Thoracic aorta (tissue), 2 donors: ENCODE results near the gene DYNC1I1. TPM values are rescaled to one million over a fixed set of nuclear protein-coding genes. Genes with fewer than 3 reads are reported as not detected.
A peak's percentile ranks its signal among the peaks of the same experiment; 100 is the strongest.

Source experiments
- ATAC-seq: fragments of 150-250 bp; one replicate; pipeline ENCODE4 v1.8.0; 2017; ENCODE audit warnings: low read depth; ENCODE audit not compliant: insufficient number of reproducible peaks, low FRiP score
- DNase-seq: peaks from one replicate; pipeline ENCODE4 v3.0.0-alpha.2; 2020; ENCODE audit warnings: low spot score
- H3K27ac ChIP-seq, 2 donors: fragments of 200-600 bp; sonication (generic); 1 replicate in 1 of 2; 2 replicates in 1 of 2; pipeline ENCODE4 v1.5.1; 2016; ENCODE audit warnings: mild to moderate bottlenecking in 2 of 2, moderate library complexity in 2 of 2
- H3K27me3 ChIP-seq: fragments of 200-600 bp; sonication (generic); replicated peaks from 2 replicates; pipeline ENCODE4 v1.6.0; 2016; ENCODE audit warnings: mild to moderate bottlenecking; ENCODE audit not compliant: insufficient read depth
- H3K36me3 ChIP-seq: fragments of 200-600 bp; sonication (generic); one replicate; pipeline ENCODE4 v1.5.1; 2016
- H3K4me1 ChIP-seq, 2 donors: fragments of 200-600 bp; sonication (generic); 1 replicate in 1 of 2; 2 replicates in 1 of 2; pipeline versions ENCODE4 v1.5.1 to v1.6.0; 2016; ENCODE audit warnings: low read depth in 2 of 2, mild to moderate bottlenecking in 1 of 2; ENCODE audit not compliant: control insufficient read depth in 1 of 2
- H3K4me3 ChIP-seq: fragments of 200-600 bp; sonication (generic); 2 replicates; pipeline ENCODE4 v1.5.1; 2016; ENCODE audit warnings: mild to moderate bottlenecking
- H3K9me3 ChIP-seq: fragments of 200-600 bp; sonication (generic); 2 replicates; pipeline ENCODE4 v1.5.1; 2016
- CTCF ChIP-seq: fragments of 200-600 bp; sonication (generic); IDR thresholded peaks from one replicate; pipeline ENCODE4 v1.5.1; 2019; ENCODE audit warnings: antibody characterized with exemption
- total RNA-seq, 2 donors: library from RNA; depleted of rRNA; stranded (reverse); fragments of >200 nt; gene quantifications; one replicate each; pipeline versions ENCODE4 v1.1.0 to v1.2.3, GENCODE V29; 2016

The DYNC1I1 gene
- total RNA-seq, 2 donors from 2014 or later, result 24.6 to 69.1 TPM

- Histone ChIP-seq H3K27ac (no peak overlapping the region), H3K36me3 (no peaks in the 10 kb centered on the region), H3K4me3 (no peak overlapping the region), H3K9me3 (no peaks in the 10 kb centered on the region), H3K27me3 (no peaks in the 10 kb centered on the region), H3K4me1 (no peaks in the 10 kb centered on the region)
- no peak for TF ChIP-seq CTCF
- ATAC-seq, result no peak
- DNase-seq, result no peak
Observed at GRCh38 chr7:95963446-95963990, 191.2 kb downstream of the DYNC1I1 start.

DNA sequence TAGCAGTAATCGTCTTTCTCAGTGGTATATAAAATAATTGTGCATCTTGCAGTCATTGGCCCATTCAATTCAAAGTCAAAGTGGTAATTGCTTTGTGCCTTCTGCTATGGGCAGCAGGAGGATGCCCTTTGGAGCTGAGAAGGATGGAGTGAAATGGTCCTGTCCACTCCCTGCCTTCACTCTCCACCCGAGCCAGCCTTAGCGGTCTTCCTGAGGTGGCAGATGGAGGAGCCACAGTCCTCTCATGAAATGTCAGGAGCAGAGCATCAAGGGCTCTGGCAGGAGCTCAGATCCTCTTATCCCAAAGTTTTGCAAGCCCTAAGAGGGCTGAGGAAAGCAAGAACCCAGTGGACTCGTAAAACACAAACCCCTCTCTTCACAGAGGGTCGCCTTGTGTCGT, 199.4 kb downstream of the DYNC1I1 start:
- Histone ChIP-seq H3K27ac (peak overlapping the region; percentile 1 to 60), H3K4me3 (no peak overlapping the region), H3K36me3 (no peaks in the 10 kb centered on the region), H3K27me3 (no peaks in the 10 kb centered on the region), H3K9me3 (no peaks in the 10 kb centered on the region), H3K4me1 (peaks cover 13 to 66% of the 10 kb centered on the region in 2 donors)
- DNase-seq (no peak), ATAC-seq (no peak)
- no peak for TF ChIP-seq CTCF

DNA sequence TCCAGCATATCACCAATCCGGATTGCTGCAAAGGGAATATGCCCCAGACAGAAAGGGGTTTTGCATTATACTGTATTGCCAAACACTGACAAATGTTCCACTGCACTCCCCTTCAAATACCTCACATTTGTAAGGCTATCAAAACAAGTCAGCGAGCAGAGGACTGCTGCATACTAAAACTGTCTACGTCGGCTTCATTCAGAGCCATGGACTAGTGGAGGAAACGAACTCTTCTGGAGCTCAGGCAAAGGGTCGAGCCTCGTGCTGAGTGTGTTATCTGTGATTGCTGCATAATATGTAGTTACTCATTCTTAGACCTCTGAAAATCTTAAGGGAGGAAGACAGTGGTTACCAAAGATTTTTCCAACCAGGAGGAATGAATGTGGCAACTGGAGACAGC, 200.2 kb downstream of the DYNC1I1 start:
- peaks cover 13 to 73% of the 10 kb centered on the region in 2 donors for H3K4me1 ChIP-seq
- peak overlapping the region; percentile 1 to 60 for H3K27ac ChIP-seq
- ATAC-seq (no peak), DNase-seq (no peak)
- no peaks in the 10 kb centered on the region for H3K36me3 ChIP-seq
- no peaks in the 10 kb centered on the region for H3K9me3 ChIP-seq
- no peaks in the 10 kb centered on the region for H3K27me3 ChIP-seq
- TF ChIP-seq CTCF, result no peak
- H3K4me3 ChIP-seq, result peak overlapping the region; percentile 32

- ATAC-seq, result no peak
- no peak overlapping the region for H3K4me3 ChIP-seq
- H3K27ac ChIP-seq, result peak overlapping the region in 1 of 2 donors; percentile 33
- no peaks in the 10 kb centered on the region for H3K36me3 ChIP-seq
- peaks cover 13 to 85% of the 10 kb centered on the region in 2 donors for H3K4me1 ChIP-seq
- no peak for TF ChIP-seq CTCF
- no peak for DNase-seq
- no peaks in the 10 kb centered on the region for H3K27me3 ChIP-seq
- no peaks in the 10 kb centered on the region for H3K9me3 ChIP-seq
Observed at GRCh38 chr7:95974108-95974507, 201.8 kb downstream of the DYNC1I1 start.

- H3K27ac ChIP-seq, result no peak overlapping the region
- ATAC-seq (no peak), DNase-seq (no peak)
- TF ChIP-seq CTCF, result no peak
- H3K4me1 ChIP-seq, result peaks cover 13 to 84% of the 10 kb centered on the region in 2 donors
- no peaks in the 10 kb centered on the region for H3K27me3 ChIP-seq
- H3K4me3 ChIP-seq, result no peak overlapping the region
- H3K9me3 ChIP-seq, result no peaks in the 10 kb centered on the region
- no peaks in the 10 kb centered on the region for H3K36me3 ChIP-seq
Observed at GRCh38 chr7:95976369-95977060, 204.2 kb downstream of the DYNC1I1 start.
